K562 (cell line): ENCODE results near the gene SLAMF9. TPM values are rescaled to one million over a fixed set of nuclear protein-coding genes. Genes with fewer than 3 reads are reported as not detected.

ENCODE experiments used
- ATAC-seq: fragments of 200-7000 bp; cut with Tn5 transposase; 3 replicates; pipeline ENCODE4 v1.9.1; 2020; ENCODE audit warnings: moderate library complexity
- BruUV-seq: library from RNA; stranded (reverse); fragments of 400-500 nt; replicated peaks from 2 replicates; lab custom pipeline; 2021; lab: Mats Ljungman, UMichigan
- CTCF ChIA-PET: fragments of 300-600 bp; formaldehyde crosslinking; extraction: SDS; loops from one replicate; lab custom pipeline; 2021; ENCODE audit warnings: low intra/inter-chr PET ratio; lab: Yijun Ruan, JAX
- POLR2A ChIA-PET: fragments of 300-600, 350-650 bp; sonication (Branson Sonifier 250); formaldehyde crosslinking; extraction: SDS; loops from one replicate; lab custom pipeline; 2021; ENCODE audit warnings: antibody characterized with exemption, inconsistent platforms; lab: Yijun Ruan, JAX
- DNase-seq, 4 experiments: peaks; one replicate each; pipeline versions ENCODE4 v3.0.0 to v3.0.0-alpha.2; 2011 to 2018; ENCODE audit warnings: low spot score in 3 of 4, mixed read lengths in 3 of 4; ENCODE audit errors: extremely low read depth in 1 of 4
- FAIRE-seq: peaks from 2 replicates; lab custom pipeline; 2011; peaks lifted over from hg19 to GRCh38; lab: Jason Lieb, UNC
- H2AFZ ChIP-seq: 2 replicates; pipeline ENCODE4 v1.6.0; 2011; ENCODE audit warnings: low read depth, low read length, control low read depth, inconsistent platforms
- H3K27ac ChIP-seq: fragments of 200-600 bp; 3 replicates; pipeline ENCODE4 v1.8.0; 2011; ENCODE audit warnings: low read depth, mild to moderate bottlenecking, control low read depth, inconsistent platforms, low read length, moderate library complexity, mixed read lengths; ENCODE audit errors: extremely low read depth
- H3K27me3 ChIP-seq, 2 experiments: fragments of 300-600 bp in 1 of 2; 2 replicates in 1 of 2; 3 replicates in 1 of 2; pipeline versions ENCODE4 v1.6.0 to v1.8.0; 2011; ENCODE audit warnings: inconsistent platforms in 2 of 2, low read length in 2 of 2, mild to moderate bottlenecking in 1 of 2, mixed read lengths in 1 of 2, moderate library complexity in 1 of 2; ENCODE audit not compliant: control insufficient read depth in 2 of 2, insufficient read depth in 2 of 2
- H3K36me3 ChIP-seq: fragments of 300-600 bp; 3 replicates; pipeline ENCODE4 v1.8.0; 2011; ENCODE audit warnings: mild to moderate bottlenecking, low read length, inconsistent platforms; ENCODE audit not compliant: control insufficient read depth, insufficient read depth
- H3K4me1 ChIP-seq, 2 experiments: fragments of 200-600 bp in 1 of 2; replicated peaks in 1 of 2; 2 replicates in 1 of 2; 3 replicates in 1 of 2; pipeline versions ENCODE4 v1.5.1 to v1.8.0; 2011; ENCODE audit warnings: inconsistent platforms in 2 of 2, low read length in 2 of 2, mild to moderate bottlenecking in 1 of 2, mixed read lengths in 1 of 2, moderate library complexity in 1 of 2; ENCODE audit not compliant: control insufficient read depth in 2 of 2, insufficient read depth in 2 of 2
- H3K4me2 ChIP-seq: 2 replicates; pipeline ENCODE4 v1.6.1; 2011; ENCODE audit warnings: low read length, control low read depth, inconsistent platforms, mixed read lengths; ENCODE audit not compliant: insufficient read depth
- H3K4me3 ChIP-seq: fragments of 200-600 bp; sonication (generic), shearing (Covaris generic); 2 replicates; pipeline ENCODE4 v1.5.1; 2016; ENCODE audit warnings: control low read depth, inconsistent platforms
- H3K79me2 ChIP-seq: fragments of 200-600 bp; 3 replicates; pipeline ENCODE4 v1.8.0; 2011; ENCODE audit warnings: low read length, inconsistent platforms; ENCODE audit not compliant: control insufficient read depth, insufficient read depth
- H3K9ac ChIP-seq, 2 experiments: 2 replicates each; pipeline versions ENCODE4 v1.6.0 to v1.6.1; 2011; ENCODE audit warnings: low read depth in 2 of 2, low read length in 2 of 2, control low read depth in 1 of 2, inconsistent platforms in 1 of 2, mild to moderate bottlenecking in 1 of 2, mixed read lengths in 1 of 2; ENCODE audit not compliant: insufficient read depth in 1 of 2
- H3K9me1 ChIP-seq: one replicate; pipeline ENCODE4 v1.6.0; 2011; ENCODE audit warnings: inconsistent platforms, mild to moderate bottlenecking, low read length, moderate library complexity; ENCODE audit not compliant: control insufficient read depth, insufficient read depth
- H3K9me3 ChIP-seq: replicated peaks from 2 replicates; pipeline ENCODE4 v1.5.1; 2011; ENCODE audit warnings: low read depth, low read length, inconsistent platforms; ENCODE audit not compliant: control insufficient read depth, insufficient read depth
- H4K20me1 ChIP-seq: replicated peaks from 2 replicates; pipeline ENCODE4 v1.6.1; 2011; ENCODE audit warnings: low read length, inconsistent platforms, mixed read lengths; ENCODE audit not compliant: control insufficient read depth, insufficient read depth
- KLF13 ChIP-seq: fragments of 450-650 bp; IDR thresholded peaks from 2 replicates; pipeline ENCODE4 v1.6.1; 2016; ENCODE audit warnings: missing genetic modification characterization, low read depth, mild to moderate bottlenecking, missing compliant biosample characterization, moderate library complexity, borderline replicate concordance
- LCOR ChIP-seq: sonication (generic); formaldehyde crosslinking; IDR thresholded peaks from 2 replicates; pipeline ENCODE4 v1.8.0; 2022; ENCODE audit warnings: mild to moderate bottlenecking, missing genetic modification reagents
- TARDBP ChIP-seq: fragments of 450-650 bp; IDR thresholded peaks from 2 replicates; pipeline ENCODE4 v1.6.1; 2016
- THRAP3 ChIP-seq: fragments of 450-650 bp; IDR thresholded peaks from 2 replicates; pipeline ENCODE4 v1.6.1; 2016; ENCODE audit warnings: mild to moderate bottlenecking, inconsistent platforms, borderline replicate concordance
- ZBTB43 ChIP-seq: sonication (generic); formaldehyde crosslinking; IDR thresholded peaks from 2 replicates; pipeline ENCODE4 v1.8.0; 2023; ENCODE audit warnings: mild to moderate bottlenecking, missing genetic modification reagents
- ZNF436 ChIP-seq: fragments of 250-450, 450-650 bp; sonication (Bioruptor Pico); formaldehyde crosslinking; IDR thresholded peaks from 2 replicates; pipeline ENCODE4 v1.7.0; 2020; ENCODE audit warnings: mild to moderate bottlenecking
- ZNF699 ChIP-seq: fragments of 250-450 bp; sonication (Bioruptor Pico); IDR thresholded peaks from 2 replicates; pipeline ENCODE4 v1.8.0; 2021; ENCODE audit warnings: mild to moderate bottlenecking, moderate library complexity; ENCODE audit not compliant: insufficient replicate concordance
- WGBS: fragments of 100-300 bp; shearing (Covaris generic); methylation state at CpG from one replicate; pipeline ENCODE4 v1.1.6; 2016; ENCODE audit warnings: low coverage, mixed read lengths; ENCODE audit not compliant: insufficient coverage; ENCODE audit errors: missing lambda C conversion rate; 5-methylcytosine and 5-hydroxymethylcytosine counted together
- in situ Hi-C: fragments of 300-500 bp; cut with MboI; formaldehyde crosslinking; loops from 4 replicates; pipeline ENCODE4 v1.15.0; 2018; ENCODE audit warnings: inconsistent platforms, mixed read lengths
- intact Hi-C: fragments of 100-400 bp; cut with micrococcal nuclease; formaldehyde crosslinking; loops from 2 replicates; pipeline ENCODE4 v1.14.2; 2022
- polyA plus RNA-seq, 8 experiments: library from polyadenylated mRNA; depleted of rRNA in 4 of 8; stranded (reverse) in 5 of 8; unstranded in 3 of 8; fragments of >200 nt; fragmentation: Nextera tagmentation in 2 of 8; fragmentation: Illumina TruSeq in 1 of 8; extraction: Ambion mirVana in 2 of 8; extraction: Trizol in 1 of 8; gene quantifications; 2 replicates each; pipeline versions ENCODE4 v1.2.1 to v1.2.3, GENCODE V29; 2011 to 2014; ENCODE audit warnings: inconsistent platforms in 1 of 8, missing spikeins in 1 of 8
- total RNA-seq, 7 experiments: library from RNA; depleted of rRNA in 6 of 7; stranded (reverse); fragments of >200 nt in 6 of 7; fragmentation: Illumina TruSeq in 2 of 7; extraction: Trizol in 2 of 7; gene quantifications; 2 replicates each; pipeline versions ENCODE4 v1.2.1 to v1.2.3, GENCODE V29; 2011 to 2021; ENCODE audit warnings: low replicate concordance in 1 of 7

The SLAMF9 gene
- total and polyA plus RNA-seq, 9 of the 15 experiments (the other 6 are each of a cell fraction or from before 2014, with no cell fraction given), result 0.13 to 0.21 TPM; not detected in 7

GRCh38 chr1:159972443-159973205 lies 18.6 kb upstream of the SLAMF9 start:
- Histone ChIP-seq H3K4me2 (no peak overlapping the region), H3K4me1 (no peaks in the 10 kb centered on the region), H3K79me2 (no peaks in the 10 kb centered on the region), H3K27ac (no peak overlapping the region)
- FAIRE-seq (no peak), DNase-seq (no peak)
- BruUV-seq, result no TSS peak
- TF ChIP-seq KLF13 (tag), result no peak
- TF ChIP-seq ZNF699 (CRISPR knock-in tag), result no peak
- TF ChIP-seq ZBTB43 (CRISPR knock-in tag), result no peak
- no peak for TF ChIP-seq TARDBP
- TF ChIP-seq THRAP3, result no peak
- no peak for TF ChIP-seq LCOR
- no peak for TF ChIP-seq ZNF436 (CRISPR knock-in tag)
- TF ChIP-seq, all 486 proteins: peak for 0
- Histone ChIP-seq H3K9me1 (no peaks in the 10 kb centered on the region), H4K20me1 (peaks cover 5% of the 10 kb centered on the region; the same call in 1 of the 2 replicates), H3K4me3 (no peak overlapping the region), H2AFZ (no peak overlapping the region), H3K27me3 (peaks cover 7 to 42% of the 10 kb centered on the region in 2 experiments; a peak in 4 of 5 replicates), H3K9me3 (no peaks in the 10 kb centered on the region), H3K36me3 (no peaks in the 10 kb centered on the region), H3K9ac (no peak overlapping the region)
- in situ Hi-C loops (no loop called here), intact Hi-C loops (no loop called here)
- WGBS, result 1% methylated on average over 8 of the region's 8 CpGs
- ChIA-PET POLR2A (interaction anchor here (0.6 to 0.7 kb wide), 2 partner anchors 19 to 1926 kb away, joined by 3 to 4 read pairs; no protein-coding TSS in a partner anchor), CTCF (no interaction called here)
- no peak for ATAC-seq
